ENCODE measurements around the gene SEMA4C.
A peak's percentile ranks its signal among the peaks of the same experiment; 100 is the strongest.

SEMA4C gene

GRCh38 chr2:96817882-96818281 is 52.0 kb downstream of the SEMA4C start:
- DNase-seq = no peak

DNA sequence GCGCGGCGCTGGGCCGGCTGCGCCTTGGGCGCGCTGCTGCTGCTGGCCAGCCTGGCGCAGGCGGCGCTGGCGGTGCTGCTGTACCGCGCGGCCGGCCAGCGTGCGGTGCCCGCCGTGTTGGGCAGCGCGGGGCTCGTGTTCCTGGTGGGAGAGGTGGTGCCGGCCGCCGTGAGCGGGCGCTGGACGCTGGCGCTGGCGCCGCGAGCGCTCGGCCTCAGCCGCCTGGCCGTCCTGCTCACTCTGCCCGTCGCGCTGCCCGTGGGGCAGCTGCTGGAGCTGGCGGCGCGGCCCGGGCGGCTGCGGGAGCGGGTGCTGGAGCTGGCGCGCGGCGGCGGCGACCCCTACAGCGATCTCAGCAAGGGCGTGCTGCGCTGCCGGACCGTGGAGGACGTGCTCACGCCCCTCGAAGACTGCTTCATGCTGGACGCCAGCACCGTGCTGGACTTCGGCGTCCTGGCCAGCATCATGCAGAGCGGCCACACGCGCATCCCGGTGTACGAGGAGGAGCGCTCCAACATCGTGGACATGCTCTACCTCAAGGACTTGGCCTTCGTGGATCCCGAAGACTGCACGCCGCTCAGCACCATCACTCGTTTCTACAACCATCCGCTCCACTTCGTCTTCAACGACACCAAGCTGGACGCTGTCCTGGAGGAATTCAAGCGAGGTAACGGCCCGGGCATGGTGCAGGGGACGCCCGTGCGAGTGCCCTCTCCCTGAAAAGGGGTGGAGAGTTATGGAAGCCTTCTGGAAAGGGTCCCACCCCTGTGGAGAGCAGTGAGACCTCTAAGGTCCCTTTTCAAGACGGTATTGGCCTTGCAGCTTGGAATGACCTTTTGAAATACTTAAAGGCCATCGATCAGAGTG is 52.8 kb downstream of the SEMA4C start:
- DNase-seq = no peak

DNA sequence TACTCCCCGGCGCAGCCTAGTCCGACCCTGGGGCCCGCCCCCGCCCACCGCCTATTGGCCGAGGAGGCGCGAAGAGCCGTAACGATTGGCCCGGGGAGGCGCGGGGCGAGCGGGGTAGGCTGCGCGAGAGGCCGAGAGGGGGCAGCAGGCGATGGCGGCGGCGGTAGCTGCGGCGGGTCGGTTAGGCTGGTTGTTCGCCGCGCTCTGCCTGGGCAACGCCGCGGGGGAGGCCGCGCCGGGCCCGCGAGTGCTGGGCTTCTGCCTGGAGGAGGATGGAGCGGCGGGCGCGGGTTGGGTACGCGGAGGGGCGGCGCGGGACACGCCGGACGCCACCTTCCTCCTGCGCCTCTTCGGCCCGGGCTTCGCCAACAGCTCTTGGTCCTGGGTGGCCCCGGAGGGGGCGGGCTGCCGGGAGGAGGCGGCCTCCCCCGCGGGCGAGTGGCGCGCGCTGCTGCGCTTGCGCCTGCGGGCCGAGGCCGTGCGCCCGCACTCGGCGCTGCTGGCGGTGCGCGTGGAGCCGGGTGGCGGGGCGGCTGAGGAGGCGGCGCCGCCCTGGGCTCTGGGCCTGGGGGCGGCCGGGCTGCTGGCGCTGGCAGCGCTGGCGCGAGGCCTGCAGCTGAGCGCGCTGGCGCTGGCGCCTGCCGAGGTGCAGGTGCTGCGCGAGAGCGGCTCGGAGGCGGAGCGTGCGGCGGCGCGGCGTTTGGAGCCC is 53.6 kb downstream of the SEMA4C start, which contains the start of gene CNNM3:
TSS of gene CNNM3 (plus strand) at position 142 of the 709 bp plus-strand sequence. CDS start at position 152, 10 bp downstream.
- DNase-seq = peak; percentile 95

- no peak for DNase-seq
Observed at GRCh38 chr2:96815326-96816126, 54.4 kb downstream of the SEMA4C start.

DNA sequence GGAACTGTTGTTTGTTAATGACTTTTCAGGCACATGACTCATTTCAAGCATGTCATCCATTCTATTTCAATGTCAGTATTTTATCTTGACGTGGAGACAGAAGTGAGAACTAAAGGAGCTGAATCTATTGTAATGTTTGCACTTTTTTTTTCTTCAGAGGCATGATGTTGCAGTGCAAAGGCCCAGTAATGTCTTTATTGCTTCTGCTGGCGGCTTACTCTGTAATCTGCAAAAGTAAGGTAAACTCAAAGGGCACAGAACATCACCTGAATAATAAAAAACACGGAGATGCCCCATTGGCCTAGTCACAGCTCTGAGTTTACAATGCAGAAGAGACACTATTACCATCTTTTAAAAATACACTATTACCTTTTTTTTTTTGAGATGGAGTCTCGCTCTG is 56.2 kb downstream of the SEMA4C start:
- DNase-seq = no peak

- DNase-seq = no peak
Observed at GRCh38 chr2:96811917-96812316, 58.0 kb downstream of the SEMA4C start.

- no peak for DNase-seq
Observed at GRCh38 chr2:96810783-96811192, 59.1 kb downstream of the SEMA4C start.

- DNase-seq = no peak
Observed at GRCh38 chr2:96809951-96810782, 59.7 kb downstream of the SEMA4C start.

Data from CD4-positive, alpha-beta T cell treated with Interleukin-17A for 1 hour (primary cell).